NCI-H1417 treated with DMSO at 0.1 percent for 48 hours (cell line): Measurements from ENCODE around the gene DTNB.

Experiments
- DNase-seq: peaks from one replicate; lab custom pipeline; 2025; lab: John Stamatoyannopoulos, UW

The DTNB gene

GRCh38 chr2:25386971-25387875 is 286.2 kb downstream of the DTNB start:
- no peak for DNase-seq

GRCh38 chr2:25385910-25386309 is 287.5 kb downstream of the DTNB start:
- no peak for DNase-seq

GRCh38 chr2:25383806-25384205 is 289.6 kb downstream of the DTNB start:
- no peak for DNase-seq

GRCh38 chr2:25381502-25381901 is 291.9 kb downstream of the DTNB start:
- no peak for DNase-seq

GRCh38 chr2:25380586-25381375 is 292.6 kb downstream of the DTNB start:
- DNase-seq: no peak

GRCh38 chr2:25380023-25380422 is 293.4 kb downstream of the DTNB start:
- DNase-seq: no peak

- no peak for DNase-seq
Observed at GRCh38 chr2:25379535-25379934, 293.8 kb downstream of the DTNB start.

GRCh38 chr2:25378731-25379490 is 294.5 kb downstream of the DTNB start:
- DNase-seq: no peak

- no peak for DNase-seq
Observed at GRCh38 chr2:25377822-25378421, 295.5 kb downstream of the DTNB start.

- DNase-seq: peak; percentile 60
Observed at GRCh38 chr2:25376750-25377621, 296.4 kb downstream of the DTNB start.

- no peak for DNase-seq
Observed at GRCh38 chr2:25375989-25376545, 297.3 kb downstream of the DTNB start.

GRCh38 chr2:25375371-25375988 is 297.9 kb downstream of the DTNB start:
- DNase-seq: no peak

- DNase-seq: no peak
Observed at GRCh38 chr2:25374827-25375226, 298.6 kb downstream of the DTNB start.

- DNase-seq: no peak
Observed at GRCh38 chr2:25374411-25374810, 299.0 kb downstream of the DTNB start.

GRCh38 chr2:25373269-25373981 is 300.0 kb downstream of the DTNB start:
- DNase-seq: no peak

- DNase-seq: no peak
Observed at GRCh38 chr2:25372405-25373268, 300.7 kb downstream of the DTNB start.

GRCh38 chr2:25371253-25372241 is 301.8 kb downstream of the DTNB start:
- DNase-seq: no peak
